H1 (cell line): ENCODE results near the gene SHROOM3. TPM values are rescaled to one million over a fixed set of nuclear protein-coding genes. Genes with fewer than 3 reads are reported as not detected.

ENCODE experiments used
- ASH2L ChIP-seq: fragments of 200-600, 300-600 bp; sonication (generic); IDR thresholded peaks from one replicate; pipeline ENCODE4 v1.7.1; 2017; ENCODE audit warnings: low read length
- GABPA ChIP-seq: IDR thresholded peaks from 2 replicates; pipeline ENCODE4 v1.6.1; 2011; ENCODE audit warnings: mild to moderate bottlenecking, low read length, moderate library complexity, borderline replicate concordance; ENCODE audit not compliant: insufficient read depth
- KDM4A ChIP-seq: IDR thresholded peaks from one replicate; pipeline ENCODE4 v1.7.1; 2012; ENCODE audit warnings: low read depth, mild to moderate bottlenecking, moderate library complexity, low read length, inconsistent platforms; ENCODE audit not compliant: severe bottlenecking
- POLR2A ChIP-seq, 2 experiments: IDR thresholded peaks; 1 replicate in 1 of 2; 2 replicates in 1 of 2; pipeline ENCODE4 v1.6.1; 2011; ENCODE audit warnings: low read depth in 2 of 2, low read length in 2 of 2, mild to moderate bottlenecking in 2 of 2; ENCODE audit errors: control extremely low read depth in 1 of 2
- SP4 ChIP-seq: IDR thresholded peaks from 2 replicates; pipeline ENCODE4 v1.6.1; 2012; ENCODE audit warnings: low read length, inconsistent platforms
- TBP ChIP-seq: IDR thresholded peaks from 2 replicates; pipeline ENCODE4 v1.6.1; 2011; ENCODE audit warnings: low read depth, low read length, improper control_type of control experiment
- polyA plus RNA-seq, 7 experiments: library from polyadenylated mRNA; depleted of rRNA in 3 of 7; stranded (reverse) in 5 of 7; unstranded in 2 of 7; fragments of >200 nt in 5 of 7; fragments of 200-250 nt in 2 of 7; gene quantifications; 1 replicate in 5 of 7; 2 replicates in 1 of 7; 4 replicates in 1 of 7; pipeline versions ENCODE4 v1.2.1 to v1.2.3, GENCODE V29; 2011 to 2013; ENCODE audit warnings: missing spikeins in 2 of 7, mixed read lengths in 2 of 7
- total RNA-seq: library from RNA; stranded (reverse); fragmentation: NEBNext Ultra II Directional; extraction: Animal tissue kit (Norgen Biotek cat#: 25700); gene quantifications from 2 replicates; pipeline ENCODE4 v1.2.1, GENCODE V29; 2021
- TF ChIP-seq, protein P1 (sequence below): IDR thresholded peaks from 2 replicates; pipeline ENCODE4 v1.6.1; 2012; ENCODE audit warnings: inconsistent platforms

The SHROOM3 gene
- total and polyA plus RNA-seq, 2 of the 8 experiments (the other 6 are each of a cell fraction or from before 2014, with no cell fraction given) = 15.8 to 34.0 TPM

DNA sequence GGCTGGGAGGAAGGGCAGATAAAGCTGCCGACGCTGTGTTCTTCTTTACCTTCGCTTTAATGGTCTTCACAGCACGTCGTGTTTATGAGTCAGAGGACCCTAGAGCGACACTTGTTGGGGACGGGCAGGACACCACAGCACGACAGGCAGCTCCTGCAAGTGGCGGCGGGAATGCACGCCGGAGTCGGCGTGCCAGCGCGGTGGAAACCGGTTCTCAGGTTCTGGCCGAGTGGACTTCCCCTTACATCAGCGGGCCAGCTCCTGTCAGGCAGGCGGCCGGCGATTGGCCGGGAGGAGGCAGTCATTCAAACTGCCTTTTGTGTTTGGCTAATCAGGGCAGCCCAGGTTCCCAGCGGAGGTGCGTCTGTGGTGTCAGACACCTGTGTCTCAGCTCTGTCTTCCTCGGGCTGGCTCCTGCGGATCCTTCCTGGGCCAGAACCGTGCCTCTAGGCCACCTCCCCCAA lies 150.9 kb downstream of the SHROOM3 start (continued):
- TF ChIP-seq SP4 (no peak), POLR2A (IDR thresholded peaks at IDR 0.05; ENCODE audit: control extremely low read depth in 1 of 2, low read depth in 2 of 2, low read length in 2 of 2) (peak in 1 of 2 experiments; percentile 65; a peak in 2 of 3 replicates), GABPA (no peak), KDM4A (peak; percentile 44), TBP (peak; percentile 57), ASH2L (peak; percentile 87)
- TF ChIP-seq, protein P1, sequence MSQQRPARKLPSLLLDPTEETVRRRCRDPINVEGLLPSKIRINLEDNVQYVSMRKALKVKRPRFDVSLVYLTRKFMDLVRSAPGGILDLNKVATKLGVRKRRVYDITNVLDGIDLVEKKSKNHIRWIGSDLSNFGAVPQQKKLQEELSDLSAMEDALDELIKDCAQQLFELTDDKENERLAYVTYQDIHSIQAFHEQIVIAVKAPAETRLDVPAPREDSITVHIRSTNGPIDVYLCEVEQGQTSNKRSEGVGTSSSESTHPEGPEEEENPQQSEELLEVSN = peak; percentile 95
